ENCODE results near the gene HECTD4. TPM values are rescaled to one million over a fixed set of nuclear protein-coding genes. Genes with fewer than 3 reads are reported as not detected.
A peak's percentile ranks its signal among the peaks of the same experiment; 100 is the strongest.

Gene HECTD4
- total and polyA plus RNA-seq, 2 experiments from 2014 or later, result 29.4 to 33.7 TPM

DNA sequence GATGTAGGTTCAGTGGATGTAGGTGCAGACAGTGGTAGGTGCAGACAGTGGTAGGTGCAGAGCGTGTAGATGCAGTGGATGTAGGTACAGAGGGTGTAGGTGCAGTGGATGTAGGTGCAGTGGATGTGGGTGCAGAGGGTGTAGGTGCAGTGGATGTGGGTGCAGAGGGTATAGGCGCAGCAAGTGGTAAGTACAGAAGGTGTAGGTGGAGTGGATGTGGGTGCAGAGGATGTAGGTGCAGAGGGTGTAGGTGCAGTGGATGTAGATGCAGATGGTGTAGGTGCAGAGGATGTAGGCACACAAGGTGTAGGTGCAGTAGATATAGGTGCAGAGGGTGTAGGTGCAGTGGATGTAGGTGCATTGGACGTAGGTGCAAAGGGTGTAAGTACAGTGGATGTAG is 86.0 kb downstream of the HECTD4 start:
- H3K9me3 ChIP-seq (ENCODE audit: low read depth), result no peaks in the 10 kb centered on the region
- no peaks in the 10 kb centered on the region for H3K4me1 ChIP-seq (ENCODE audit: low read depth)
- no peak overlapping the region for H3K27ac ChIP-seq
- no peaks in the 10 kb centered on the region for H3K36me3 ChIP-seq
- H3K27me3 ChIP-seq, result no peaks in the 10 kb centered on the region
- TF ChIP-seq, protein P1, sequence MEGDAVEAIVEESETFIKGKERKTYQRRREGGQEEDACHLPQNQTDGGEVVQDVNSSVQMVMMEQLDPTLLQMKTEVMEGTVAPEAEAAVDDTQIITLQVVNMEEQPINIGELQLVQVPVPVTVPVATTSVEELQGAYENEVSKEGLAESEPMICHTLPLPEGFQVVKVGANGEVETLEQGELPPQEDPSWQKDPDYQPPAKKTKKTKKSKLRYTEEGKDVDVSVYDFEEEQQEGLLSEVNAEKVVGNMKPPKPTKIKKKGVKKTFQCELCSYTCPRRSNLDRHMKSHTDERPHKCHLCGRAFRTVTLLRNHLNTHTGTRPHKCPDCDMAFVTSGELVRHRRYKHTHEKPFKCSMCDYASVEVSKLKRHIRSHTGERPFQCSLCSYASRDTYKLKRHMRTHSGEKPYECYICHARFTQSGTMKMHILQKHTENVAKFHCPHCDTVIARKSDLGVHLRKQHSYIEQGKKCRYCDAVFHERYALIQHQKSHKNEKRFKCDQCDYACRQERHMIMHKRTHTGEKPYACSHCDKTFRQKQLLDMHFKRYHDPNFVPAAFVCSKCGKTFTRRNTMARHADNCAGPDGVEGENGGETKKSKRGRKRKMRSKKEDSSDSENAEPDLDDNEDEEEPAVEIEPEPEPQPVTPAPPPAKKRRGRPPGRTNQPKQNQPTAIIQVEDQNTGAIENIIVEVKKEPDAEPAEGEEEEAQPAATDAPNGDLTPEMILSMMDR (IDR thresholded peaks at IDR 0.05; ENCODE audit: low read depth, low read length), result no peak
- no peak for DNase-seq (ENCODE audit: low read depth in 1 of 2, low spot score in 1 of 2)
- H3K4me3 ChIP-seq, result no peak overlapping the region

DNA sequence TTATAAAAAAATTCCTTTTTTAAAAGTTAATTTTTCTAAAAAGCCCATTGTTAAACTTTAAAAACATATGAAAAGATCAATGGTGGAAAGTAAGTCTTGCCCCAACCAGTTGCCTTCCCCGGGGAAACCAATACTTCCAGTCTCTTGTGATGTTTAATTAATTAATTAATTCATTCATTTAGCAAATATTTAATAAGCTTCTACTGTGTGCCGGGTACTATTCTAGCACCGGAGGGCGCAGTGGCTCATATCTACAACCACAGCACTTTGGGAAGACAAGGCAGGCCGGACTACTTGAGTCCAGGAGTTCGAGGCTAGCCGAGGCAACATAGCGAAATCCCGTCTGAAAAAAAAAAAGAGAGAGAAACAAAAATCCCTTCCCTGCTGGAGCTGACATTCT is 87.4 kb downstream of the HECTD4 start:
- no peaks in the 10 kb centered on the region for H3K9me3 ChIP-seq (ENCODE audit: low read depth)
- TF ChIP-seq, protein P1 (IDR thresholded peaks at IDR 0.05; ENCODE audit: low read depth, low read length), result peak; percentile 13
- no peaks in the 10 kb centered on the region for H3K27me3 ChIP-seq
- H3K4me1 ChIP-seq (ENCODE audit: low read depth), result no peaks in the 10 kb centered on the region
- no peak overlapping the region for H3K27ac ChIP-seq
- H3K36me3 ChIP-seq, result no peaks in the 10 kb centered on the region
- H3K4me3 ChIP-seq, result no peak overlapping the region
- peak in 1 of 2 donors; percentile 37 for DNase-seq (ENCODE audit: low read depth in 1 of 2, low spot score in 1 of 2)

DNA sequence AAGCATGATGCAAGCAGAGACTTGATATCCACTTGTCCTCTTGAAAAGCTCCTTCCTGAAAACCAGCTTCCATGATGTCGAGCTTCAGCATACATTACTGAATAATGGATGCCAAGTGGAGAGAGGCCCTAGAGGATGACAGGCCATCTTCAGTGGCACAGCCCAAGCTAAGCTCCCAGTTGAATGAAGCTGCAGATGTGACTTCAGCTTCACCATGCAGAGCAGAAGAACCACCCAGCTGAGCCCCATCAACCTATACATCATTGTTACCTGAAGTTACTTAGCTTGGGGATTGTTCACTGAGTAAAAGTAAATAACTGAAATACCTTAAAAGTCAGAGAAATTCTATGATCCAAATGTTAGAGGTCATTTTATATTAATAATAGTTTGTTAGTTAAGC is 93.6 kb downstream of the HECTD4 start:
- TF ChIP-seq, protein P1 (IDR thresholded peaks at IDR 0.05; ENCODE audit: low read depth, low read length), result no peak
- no peak overlapping the region for H3K4me3 ChIP-seq
- no peaks in the 10 kb centered on the region for H3K27me3 ChIP-seq
- no peaks in the 10 kb centered on the region for H3K36me3 ChIP-seq
- no peak for DNase-seq (ENCODE audit: low read depth in 1 of 2, low spot score in 1 of 2)
- H3K4me1 ChIP-seq (ENCODE audit: low read depth), result peaks cover 5% of the 10 kb centered on the region
- no peak overlapping the region for H3K27ac ChIP-seq
- H3K9me3 ChIP-seq (ENCODE audit: low read depth), result no peaks in the 10 kb centered on the region

DNA sequence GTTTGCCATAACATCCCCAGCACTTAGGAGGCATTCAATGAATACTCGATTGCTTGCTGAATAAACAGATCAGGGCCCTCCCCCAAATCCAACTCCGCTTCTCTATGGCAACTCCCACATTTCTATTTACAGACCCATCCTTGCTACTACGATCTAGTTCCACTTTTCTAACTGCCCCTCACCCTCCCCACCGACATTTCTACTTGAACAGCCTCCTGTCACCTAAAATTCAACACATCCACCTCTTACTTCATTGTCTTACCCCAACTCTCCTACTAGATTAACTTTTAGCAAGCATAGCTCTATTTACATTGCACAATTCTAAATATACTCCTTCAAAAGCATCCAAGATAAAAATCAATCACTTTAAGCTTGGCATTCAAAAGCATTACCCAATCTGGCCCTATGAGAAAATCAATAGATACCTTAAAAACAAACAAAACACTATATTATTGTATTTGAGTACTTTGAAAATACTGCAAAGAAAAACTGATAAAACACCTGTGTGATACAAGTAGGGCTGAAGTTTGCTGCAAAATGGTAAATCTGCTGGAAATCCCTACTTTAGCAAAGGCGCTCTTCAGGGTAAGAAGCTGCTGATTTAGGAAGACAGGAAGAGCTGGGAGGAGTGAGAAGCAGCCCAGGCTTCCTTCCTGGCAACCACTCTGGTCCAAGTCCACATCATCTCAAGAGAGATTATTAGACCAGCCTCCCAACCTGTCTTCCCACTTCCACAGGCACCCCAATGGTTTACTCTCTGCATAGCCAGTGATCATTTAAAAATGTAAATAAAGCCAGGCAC is 96.4 kb downstream of the HECTD4 start:
- Histone ChIP-seq H3K27ac (no peak overlapping the region), H3K4me1 (ENCODE audit: low read depth) (peaks cover 10% of the 10 kb centered on the region), H3K36me3 (no peaks in the 10 kb centered on the region), H3K9me3 (ENCODE audit: low read depth) (no peaks in the 10 kb centered on the region), H3K4me3 (no peak overlapping the region), H3K27me3 (no peaks in the 10 kb centered on the region)
- TF ChIP-seq, protein P1 (IDR thresholded peaks at IDR 0.05; ENCODE audit: low read depth, low read length), result no peak
- DNase-seq (ENCODE audit: low read depth in 1 of 2, low spot score in 1 of 2), result no peak

DNA sequence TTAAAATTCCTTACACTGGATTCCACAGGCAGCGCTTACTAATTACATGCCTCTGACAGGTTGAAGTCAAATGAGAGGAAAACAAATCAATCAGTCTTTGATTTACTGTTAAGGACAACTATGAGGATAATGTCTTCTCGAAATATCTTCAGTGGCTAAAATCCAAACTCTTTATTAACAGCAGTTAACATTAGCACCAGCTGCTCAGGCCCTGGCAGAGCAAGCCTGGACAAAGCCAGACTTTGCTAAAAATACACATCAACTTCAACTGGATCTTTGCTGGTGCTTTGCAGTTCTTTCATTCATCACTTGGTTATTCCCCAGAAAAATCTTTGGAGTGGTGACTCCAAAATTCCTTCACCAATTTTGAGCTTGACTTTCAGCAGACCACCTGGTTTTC is 98.7 kb downstream of the HECTD4 start:
- Histone ChIP-seq H3K4me1 (ENCODE audit: low read depth) (peaks cover 10% of the 10 kb centered on the region), H3K27ac (peak overlapping the region; percentile 75), H3K4me3 (no peak overlapping the region), H3K36me3 (no peaks in the 10 kb centered on the region), H3K27me3 (no peaks in the 10 kb centered on the region), H3K9me3 (ENCODE audit: low read depth) (no peaks in the 10 kb centered on the region)
- TF ChIP-seq, protein P1 (IDR thresholded peaks at IDR 0.05; ENCODE audit: low read depth, low read length), result no peak
- DNase-seq (ENCODE audit: low read depth in 1 of 2, low spot score in 1 of 2), result peak in 1 of 2 donors; percentile 22
